ENCODE data around the gene PDE2A.

DNA sequence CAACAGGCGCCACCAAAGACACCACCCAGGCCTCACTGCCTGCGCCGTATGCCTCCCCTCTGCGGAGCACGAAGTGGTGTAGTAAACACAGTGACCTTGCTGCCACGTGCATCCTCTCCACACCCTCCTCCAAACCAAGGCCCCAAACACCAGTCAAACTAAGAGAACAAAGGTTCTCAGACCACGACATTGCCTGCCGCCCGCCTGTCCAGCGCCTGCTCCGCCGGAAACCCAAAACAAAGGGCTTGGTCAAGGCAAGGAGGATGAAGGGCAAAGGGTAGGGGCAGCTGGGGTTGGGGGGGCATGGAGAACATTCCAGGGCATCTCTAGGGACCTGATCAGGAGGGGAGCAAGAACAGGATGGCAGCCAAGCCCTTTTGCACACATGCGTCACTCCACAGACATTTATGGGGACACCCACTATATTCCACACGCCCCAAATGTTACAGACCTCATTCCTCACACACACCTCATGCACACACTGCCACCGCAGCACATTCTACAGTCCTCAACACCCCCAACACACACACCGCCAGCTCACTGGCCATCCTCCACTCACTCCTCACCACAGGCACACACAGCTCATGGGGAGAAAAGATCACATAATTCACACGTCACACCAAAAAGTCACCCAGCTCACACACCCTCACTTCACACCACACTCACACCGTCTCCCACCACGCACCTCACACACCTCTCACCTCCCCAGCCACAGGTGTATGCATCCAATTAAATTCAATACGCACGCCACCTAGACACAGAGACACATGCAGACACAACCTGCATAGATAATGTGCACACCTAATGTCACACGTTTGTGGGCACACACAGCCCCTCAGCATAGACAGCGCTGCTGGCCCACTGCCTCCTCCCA is 34.5 kb downstream of the PDE2A start:
- TF ChIP-seq CTCF (IDR thresholded peaks at IDR 0.05) (no peak), POLR2AphosphoS5 (IDR thresholded peaks at IDR 0.05) (no peak)
